Measurements from ENCODE around the gene SORBS1. TPM values are rescaled to one million over a fixed set of nuclear protein-coding genes. Genes with fewer than 3 reads are reported as not detected.

The SORBS1 gene
- polyA plus RNA-seq, 1 donor from 2014 or later = 39.5 TPM

DNA sequence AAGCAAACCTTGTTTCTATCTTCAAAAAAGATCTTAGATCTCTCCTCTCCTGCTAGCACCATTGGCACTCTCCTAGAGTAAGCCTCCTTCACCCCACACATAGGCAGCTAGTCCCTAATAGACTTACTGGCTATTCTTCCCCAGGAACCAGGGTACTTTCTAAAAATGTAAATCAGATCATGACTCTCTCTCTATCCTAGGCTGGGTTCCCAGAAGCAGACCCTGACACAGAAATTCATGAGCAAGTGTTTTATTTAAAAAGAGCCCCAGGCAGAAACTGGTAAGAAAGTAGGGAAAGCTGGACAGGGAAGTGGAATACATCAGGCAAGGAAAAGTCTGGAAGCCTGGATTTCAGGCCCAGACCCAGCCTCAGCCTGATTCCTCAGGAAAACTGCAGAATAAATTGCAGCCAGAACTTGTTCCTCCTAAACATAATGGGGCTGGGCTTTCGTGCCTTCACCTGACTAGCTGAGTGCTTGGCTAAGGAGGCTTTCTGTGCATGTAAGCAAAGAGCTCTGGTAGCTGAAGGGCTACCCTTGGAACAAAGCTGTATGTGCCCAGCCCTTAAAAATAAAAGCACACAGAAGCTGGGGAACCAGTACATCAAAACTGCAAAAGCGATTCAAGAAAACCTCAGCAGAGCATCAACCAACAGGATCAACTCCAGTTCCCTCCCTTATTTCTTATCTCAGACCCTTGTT is 18.8 kb upstream of the SORBS1 start:
- Histone ChIP-seq H3F3A (ENCODE audit: insufficient read depth, low read length, poor library complexity, severe bottlenecking) (no peaks in the 10 kb centered on the region), H3K36me3 (ENCODE audit: insufficient read depth, low read length) (no peaks in the 10 kb centered on the region), H3K9ac (ENCODE audit: low read length) (no peak overlapping the region), H4K20me1 (ENCODE audit: insufficient read depth) (no peaks in the 10 kb centered on the region), H3K27ac (ENCODE audit: low read length) (no peak overlapping the region), H3K9me3 (ENCODE audit: low read length) (no peaks in the 10 kb centered on the region), H3K27me3 (ENCODE audit: insufficient read depth, low read depth, low read length) (no peaks in the 10 kb centered on the region), H3K9me2 (ENCODE audit: insufficient read depth, low read length) (no peaks in the 10 kb centered on the region), H2AFZ (ENCODE audit: low read depth, low read length) (no peak overlapping the region), H3K4me3 (ENCODE audit: low read length) (no peak overlapping the region), H3K4me2 (ENCODE audit: low read length) (no peak overlapping the region), H3K79me2 (replicated peaks; ENCODE audit: insufficient read depth, low read length) (no peaks in the 10 kb centered on the region)
- TF ChIP-seq, protein P1, sequence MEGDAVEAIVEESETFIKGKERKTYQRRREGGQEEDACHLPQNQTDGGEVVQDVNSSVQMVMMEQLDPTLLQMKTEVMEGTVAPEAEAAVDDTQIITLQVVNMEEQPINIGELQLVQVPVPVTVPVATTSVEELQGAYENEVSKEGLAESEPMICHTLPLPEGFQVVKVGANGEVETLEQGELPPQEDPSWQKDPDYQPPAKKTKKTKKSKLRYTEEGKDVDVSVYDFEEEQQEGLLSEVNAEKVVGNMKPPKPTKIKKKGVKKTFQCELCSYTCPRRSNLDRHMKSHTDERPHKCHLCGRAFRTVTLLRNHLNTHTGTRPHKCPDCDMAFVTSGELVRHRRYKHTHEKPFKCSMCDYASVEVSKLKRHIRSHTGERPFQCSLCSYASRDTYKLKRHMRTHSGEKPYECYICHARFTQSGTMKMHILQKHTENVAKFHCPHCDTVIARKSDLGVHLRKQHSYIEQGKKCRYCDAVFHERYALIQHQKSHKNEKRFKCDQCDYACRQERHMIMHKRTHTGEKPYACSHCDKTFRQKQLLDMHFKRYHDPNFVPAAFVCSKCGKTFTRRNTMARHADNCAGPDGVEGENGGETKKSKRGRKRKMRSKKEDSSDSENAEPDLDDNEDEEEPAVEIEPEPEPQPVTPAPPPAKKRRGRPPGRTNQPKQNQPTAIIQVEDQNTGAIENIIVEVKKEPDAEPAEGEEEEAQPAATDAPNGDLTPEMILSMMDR (IDR thresholded peaks at IDR 0.05; ENCODE audit: poor library complexity, severe bottlenecking) = no peak
- no peak for TF ChIP-seq EP300 (conservative IDR thresholded peaks at IDR 0.05; ENCODE audit: poor library complexity, severe bottlenecking)
- no peak for TF ChIP-seq MXI1 (conservative IDR thresholded peaks at IDR 0.05; ENCODE audit: poor library complexity, severe bottlenecking)
- TF ChIP-seq SMC3 (conservative IDR thresholded peaks at IDR 0.05; ENCODE audit: poor library complexity) = no peak
- TF ChIP-seq EZH2 (IDR thresholded peaks at IDR 0.05; ENCODE audit: borderline replicate concordance, insufficient read depth, low read length, poor library complexity, severe bottlenecking) = no peak
- TF ChIP-seq, protein P2, sequence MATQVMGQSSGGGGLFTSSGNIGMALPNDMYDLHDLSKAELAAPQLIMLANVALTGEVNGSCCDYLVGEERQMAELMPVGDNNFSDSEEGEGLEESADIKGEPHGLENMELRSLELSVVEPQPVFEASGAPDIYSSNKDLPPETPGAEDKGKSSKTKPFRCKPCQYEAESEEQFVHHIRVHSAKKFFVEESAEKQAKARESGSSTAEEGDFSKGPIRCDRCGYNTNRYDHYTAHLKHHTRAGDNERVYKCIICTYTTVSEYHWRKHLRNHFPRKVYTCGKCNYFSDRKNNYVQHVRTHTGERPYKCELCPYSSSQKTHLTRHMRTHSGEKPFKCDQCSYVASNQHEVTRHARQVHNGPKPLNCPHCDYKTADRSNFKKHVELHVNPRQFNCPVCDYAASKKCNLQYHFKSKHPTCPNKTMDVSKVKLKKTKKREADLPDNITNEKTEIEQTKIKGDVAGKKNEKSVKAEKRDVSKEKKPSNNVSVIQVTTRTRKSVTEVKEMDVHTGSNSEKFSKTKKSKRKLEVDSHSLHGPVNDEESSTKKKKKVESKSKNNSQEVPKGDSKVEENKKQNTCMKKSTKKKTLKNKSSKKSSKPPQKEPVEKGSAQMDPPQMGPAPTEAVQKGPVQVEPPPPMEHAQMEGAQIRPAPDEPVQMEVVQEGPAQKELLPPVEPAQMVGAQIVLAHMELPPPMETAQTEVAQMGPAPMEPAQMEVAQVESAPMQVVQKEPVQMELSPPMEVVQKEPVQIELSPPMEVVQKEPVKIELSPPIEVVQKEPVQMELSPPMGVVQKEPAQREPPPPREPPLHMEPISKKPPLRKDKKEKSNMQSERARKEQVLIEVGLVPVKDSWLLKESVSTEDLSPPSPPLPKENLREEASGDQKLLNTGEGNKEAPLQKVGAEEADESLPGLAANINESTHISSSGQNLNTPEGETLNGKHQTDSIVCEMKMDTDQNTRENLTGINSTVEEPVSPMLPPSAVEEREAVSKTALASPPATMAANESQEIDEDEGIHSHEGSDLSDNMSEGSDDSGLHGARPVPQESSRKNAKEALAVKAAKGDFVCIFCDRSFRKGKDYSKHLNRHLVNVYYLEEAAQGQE (IDR thresholded peaks at IDR 0.05; ENCODE audit: borderline replicate concordance) = no peak
- TF ChIP-seq POLR2AphosphoS5 (IDR thresholded peaks at IDR 0.05) = no peak
- TF ChIP-seq RAD21 (conservative IDR thresholded peaks at IDR 0.05) = no peak
- no peak for TF ChIP-seq TAF1 (IDR thresholded peaks at IDR 0.05; ENCODE audit: low read depth)

DNA sequence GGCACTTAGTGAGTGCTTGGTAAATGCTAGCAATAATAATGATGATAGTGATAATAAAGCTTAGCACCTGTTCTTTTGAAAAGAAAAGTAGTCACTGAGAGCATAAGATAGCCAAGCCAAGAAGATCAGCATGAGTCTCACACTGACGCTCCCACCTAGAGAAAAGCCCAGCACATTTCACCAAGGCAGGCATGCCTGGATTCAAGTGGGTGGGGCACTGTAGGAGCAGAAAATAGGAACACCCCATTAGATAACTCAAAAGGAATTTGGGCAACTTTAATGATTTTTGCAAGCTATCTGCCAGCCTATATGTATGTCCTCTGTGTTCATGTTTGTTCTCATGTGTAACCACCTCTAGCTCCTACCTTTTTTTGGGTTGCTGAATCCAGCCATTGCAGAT is 18.1 kb upstream of the SORBS1 start:
- Histone ChIP-seq H3F3A (ENCODE audit: insufficient read depth, low read length, poor library complexity, severe bottlenecking) (no peaks in the 10 kb centered on the region), H3K9me3 (ENCODE audit: low read length) (no peaks in the 10 kb centered on the region), H3K9me2 (ENCODE audit: insufficient read depth, low read length) (no peaks in the 10 kb centered on the region), H3K27ac (ENCODE audit: low read length) (no peak overlapping the region), H3K27me3 (ENCODE audit: insufficient read depth, low read depth, low read length) (no peaks in the 10 kb centered on the region), H2AFZ (ENCODE audit: low read depth, low read length) (no peak overlapping the region), H3K79me2 (replicated peaks; ENCODE audit: insufficient read depth, low read length) (no peaks in the 10 kb centered on the region), H4K20me1 (ENCODE audit: insufficient read depth) (no peaks in the 10 kb centered on the region), H3K4me3 (ENCODE audit: low read length) (no peak overlapping the region), H3K9ac (ENCODE audit: low read length) (no peak overlapping the region), H3K36me3 (ENCODE audit: insufficient read depth, low read length) (no peaks in the 10 kb centered on the region), H3K4me2 (ENCODE audit: low read length) (no peak overlapping the region)
- TF ChIP-seq RAD21 (conservative IDR thresholded peaks at IDR 0.05) (no peak), EZH2 (IDR thresholded peaks at IDR 0.05; ENCODE audit: borderline replicate concordance, insufficient read depth, low read length, poor library complexity, severe bottlenecking) (no peak), EP300 (conservative IDR thresholded peaks at IDR 0.05; ENCODE audit: poor library complexity, severe bottlenecking) (no peak), POLR2AphosphoS5 (IDR thresholded peaks at IDR 0.05) (no peak), SMC3 (conservative IDR thresholded peaks at IDR 0.05; ENCODE audit: poor library complexity) (no peak), TAF1 (IDR thresholded peaks at IDR 0.05; ENCODE audit: low read depth) (no peak), MXI1 (conservative IDR thresholded peaks at IDR 0.05; ENCODE audit: poor library complexity, severe bottlenecking) (no peak)
- TF ChIP-seq, protein P1 (IDR thresholded peaks at IDR 0.05; ENCODE audit: poor library complexity, severe bottlenecking) = no peak
- TF ChIP-seq, protein P2 (IDR thresholded peaks at IDR 0.05; ENCODE audit: borderline replicate concordance) = no peak

Measured in neural cell (in vitro differentiated cells).